ENCODE results near the gene KHDC3L. TPM values are rescaled to one million over a fixed set of nuclear protein-coding genes. Genes with fewer than 3 reads are reported as not detected.

The KHDC3L gene
- total and polyA plus RNA-seq, 2 of the 8 experiments (the other 6 are each of a cell fraction or from before 2014, with no cell fraction given): 0.11 TPM; not detected in 1

DNA sequence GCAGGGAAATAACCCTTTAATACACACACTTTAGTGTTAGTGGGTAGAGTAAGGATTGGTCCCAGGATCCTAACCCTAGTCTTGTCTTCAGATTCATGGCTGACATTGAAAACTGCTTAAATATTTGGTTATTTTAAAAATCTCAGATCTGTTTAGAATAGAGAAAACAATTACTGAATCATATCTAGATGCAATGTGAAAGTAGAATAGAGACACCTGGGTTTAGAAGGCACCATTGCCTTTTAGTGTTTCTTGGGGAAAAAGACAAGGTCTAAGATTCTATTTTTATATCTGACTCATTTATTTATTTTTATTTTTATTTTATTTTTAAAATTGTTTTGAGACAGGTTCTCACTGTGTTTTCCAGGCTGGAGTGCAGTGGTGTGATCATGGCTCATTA, 38.2 kb downstream of the KHDC3L start:
- Histone ChIP-seq H3K56ac (replicated peaks; ENCODE audit: insufficient read length, low read depth, low read length) (no peak overlapping the region), H4K20me1 (replicated peaks in 1 of 2; ENCODE audit: control insufficient read depth in 1 of 2, insufficient read depth in 2 of 2, low read length in 2 of 2) (no peaks in the 10 kb centered on the region), H3K4me1 (replicated peaks in 1 of 4; ENCODE audit: control insufficient read depth in 3 of 4, insufficient read depth in 4 of 4, low read length in 3 of 4) (no peaks in the 10 kb centered on the region), H4K8ac (ENCODE audit: extremely low read depth, insufficient read depth, low read length) (no peak overlapping the region), H3K23ac (ENCODE audit: insufficient read length) (no peak overlapping the region), H2AK5ac (ENCODE audit: low read depth, low read length) (no peak overlapping the region), H3K4me2 (ENCODE audit: insufficient read depth in 1 of 2, low read depth in 2 of 2, low read length in 2 of 2) (no peak overlapping the region), H3K23me2 (ENCODE audit: low read depth, low read length) (no peaks in the 10 kb centered on the region), H2AFZ (ENCODE audit: low read length) (no peak overlapping the region), H3K9ac (replicated peaks in 1 of 4; ENCODE audit: extremely low read depth in 1 of 4, low read depth in 3 of 4, low read length in 3 of 4) (no peak overlapping the region), H3K4me3 (ENCODE audit: extremely low read depth in 1 of 4, insufficient read depth in 2 of 4, low read depth in 3 of 4, low read length in 4 of 4) (no peak overlapping the region), H2BK15ac (ENCODE audit: low read length) (no peak overlapping the region), H2BK120ac (replicated peaks; ENCODE audit: low read depth, low read length) (no peak overlapping the region), H3K14ac (ENCODE audit: insufficient read length) (no peak overlapping the region), H3K4ac (replicated peaks; ENCODE audit: insufficient read length, low read depth, low read length) (no peak overlapping the region), H3K27ac (ENCODE audit: low read depth, low read length) (no peak overlapping the region), H2BK12ac (ENCODE audit: low read depth, low read length) (no peak overlapping the region), H3K9me3 (ENCODE audit: insufficient read depth in 2 of 2, low read depth in 1 of 2, low read length in 1 of 2) (no peaks in the 10 kb centered on the region), H2BK5ac (ENCODE audit: low read depth, low read length) (no peak overlapping the region), H4K5ac (ENCODE audit: insufficient read length, low read depth, low read length) (no peak overlapping the region), H3K79me1 (ENCODE audit: low read depth, low read length) (no peaks in the 10 kb centered on the region), H3K36me3 (ENCODE audit: control insufficient read depth in 2 of 4, insufficient read depth in 4 of 4, low read length in 3 of 4) (no peaks in the 10 kb centered on the region), H3K27me3 (replicated peaks in 1 of 4; ENCODE audit: control insufficient read depth in 3 of 4, extremely low read depth in 1 of 4, insufficient read depth in 3 of 4, low read length in 3 of 4) (no peaks in the 10 kb centered on the region), H3K18ac (ENCODE audit: extremely low read depth, low read length) (no peak overlapping the region), H2BK20ac (ENCODE audit: low read length) (no peak overlapping the region), H3K79me2 (ENCODE audit: control insufficient read depth in 1 of 2, insufficient read depth in 2 of 2, low read length in 2 of 2) (no peaks in the 10 kb centered on the region), H4K91ac (replicated peaks; ENCODE audit: insufficient read length, low read length) (no peak overlapping the region)
- FAIRE-seq: no peak
- no peak for TF ChIP-seq EZH2 (IDR thresholded peaks at IDR 0.05; ENCODE audit: low read depth, low read length, severe bottlenecking)
- TF ChIP-seq CEBPB (IDR thresholded peaks at IDR 0.05; ENCODE audit: low read depth, low read length): no peak
- TF ChIP-seq RNF2 (IDR thresholded peaks at IDR 0.05; ENCODE audit: borderline replicate concordance, low read depth, low read length, missing control alignments, poor library complexity, severe bottlenecking): no peak
- TF ChIP-seq RAD21 (IDR thresholded peaks at IDR 0.05 in 1 of 2, conservative IDR thresholded peaks at IDR 0.05 in 1 of 2; ENCODE audit: low read depth in 2 of 2, low read length in 2 of 2): no peak
- TF ChIP-seq MAFK (IDR thresholded peaks at IDR 0.05; ENCODE audit: low read depth, low read length): no peak
- TF ChIP-seq PHF8 (conservative IDR thresholded peaks at IDR 0.05; ENCODE audit: low read depth, low read length): no peak
- TF ChIP-seq SP2 (IDR thresholded peaks at IDR 0.05; ENCODE audit: low read length): no peak
- TF ChIP-seq SIN3A (conservative IDR thresholded peaks at IDR 0.05 in 1 of 2, IDR thresholded peaks at IDR 0.05 in 1 of 2; ENCODE audit: low read depth in 1 of 2, low read length in 2 of 2): no peak
- no peak for TF ChIP-seq POLR2AphosphoS5 (IDR thresholded peaks at IDR 0.05; ENCODE audit: low read depth, low read length)
- TF ChIP-seq SP1 (IDR thresholded peaks at IDR 0.05; ENCODE audit: low read depth, low read length): no peak
- no peak for TF ChIP-seq NRF1 (IDR thresholded peaks at IDR 0.05; ENCODE audit: low read depth, low read length)
- TF ChIP-seq RXRA (IDR thresholded peaks at IDR 0.05; ENCODE audit: insufficient read depth, low read depth, low read length): no peak
- no peak for TF ChIP-seq POLR2A (IDR thresholded peaks at IDR 0.05; ENCODE audit: control extremely low read depth in 1 of 2, low read depth in 2 of 2, low read length in 2 of 2)
- no peak for TF ChIP-seq CTBP2 (IDR thresholded peaks at IDR 0.05; ENCODE audit: borderline replicate concordance, insufficient read depth, insufficient read length, low read length)
- no peak for DNase-seq (ENCODE audit: low read depth in 1 of 2, low spot score in 2 of 2)
- ChIA-PET POLR2A (ENCODE audit: partially characterized antibody) (interaction anchor here (1.5 kb wide), 1 partner anchor 113 kb away, joined by 5 read pairs; no protein-coding TSS in a partner anchor), CTCF (ENCODE audit: partially characterized antibody) (no interaction called here)

Data from H1 (cell line).